SU-DHL-6 (cell line): Measurements from ENCODE around the gene FXYD2.

Experiments used
- H2AFZ ChIP-seq: fragments of 200-600 bp; sonication (generic); 2 replicates; pipeline ENCODE4 v1.6.1; 2014; ENCODE audit warnings: low read depth, mild to moderate bottlenecking, moderate library complexity, mixed read lengths, antibody characterized with exemption, low read length; ENCODE audit not compliant: severe bottlenecking
- H3F3A ChIP-seq: fragments of 200-600 bp; shearing (Covaris generic); 2 replicates; pipeline ENCODE4 v1.6.0; 2016; ENCODE audit warnings: antibody characterized with exemption, mild to moderate bottlenecking; ENCODE audit not compliant: insufficient read depth
- H3K27ac ChIP-seq: fragments of 200-600 bp; sonication (generic); 2 replicates; pipeline ENCODE4 v1.5.1; 2016; ENCODE audit warnings: low read depth, mild to moderate bottlenecking, low read length, moderate library complexity, mixed read lengths
- H3K27me3 ChIP-seq: fragments of 200-600 bp; sonication (generic), shearing (Covaris generic); 2 replicates; pipeline ENCODE4 v1.6.0; 2014; ENCODE audit warnings: mild to moderate bottlenecking, low read length
- H3K36me3 ChIP-seq: fragments of 200-600 bp; sonication (generic); 2 replicates; pipeline ENCODE4 v1.6.1; 2014; ENCODE audit warnings: mild to moderate bottlenecking, low read length, mixed read lengths
- H3K4me2 ChIP-seq: fragments of 300-600, 200-600 bp; shearing (Covaris generic), sonication (generic); 2 replicates; pipeline ENCODE4 v1.6.0; 2014; ENCODE audit warnings: low read length, low read depth, mild to moderate bottlenecking; ENCODE audit not compliant: poor library complexity, severe bottlenecking
- H3K4me3 ChIP-seq: fragments of 200-600 bp; sonication (generic); 2 replicates; pipeline ENCODE4 v1.5.1; 2014; ENCODE audit warnings: antibody characterized with exemption, low read length, mild to moderate bottlenecking, mixed read lengths; ENCODE audit not compliant: insufficient read depth, poor library complexity, severe bottlenecking
- H3K79me2 ChIP-seq: fragments of 200-600 bp; sonication (generic); 2 replicates; pipeline ENCODE4 v1.6.1; 2014; ENCODE audit warnings: mild to moderate bottlenecking, low read length, moderate library complexity; ENCODE audit not compliant: insufficient read depth
- H3K9ac ChIP-seq: fragments of 200-600 bp; sonication (generic); 2 replicates; pipeline ENCODE4 v1.7.0; 2014; ENCODE audit warnings: mild to moderate bottlenecking, low read length
- H3K9me2 ChIP-seq: fragments of 200-600 bp; sonication (generic); replicated peaks from 2 replicates; pipeline ENCODE4 v1.6.1; 2014; ENCODE audit warnings: low read length; ENCODE audit not compliant: insufficient read depth
- H3K9me3 ChIP-seq: fragments of 200-600 bp; sonication (generic); 2 replicates; pipeline ENCODE4 v1.6.1; 2014; ENCODE audit warnings: low read length, mixed read lengths; ENCODE audit not compliant: insufficient read depth
- H4K20me1 ChIP-seq: fragments of 200-600 bp; sonication (generic); 2 replicates; pipeline ENCODE4 v1.6.1; 2014; ENCODE audit warnings: low read depth, mild to moderate bottlenecking, antibody characterized with exemption, low read length, moderate library complexity, mixed read lengths
- EZH2phosphoT487 ChIP-seq: fragments of 200-600 bp; sonication (generic), shearing (Covaris generic); conservative IDR thresholded peaks from 2 replicates; pipeline ENCODE4 v1.6.1; 2018; ENCODE audit warnings: mild to moderate bottlenecking, antibody characterized with exemption, low read length, moderate library complexity, mixed read lengths
- TF ChIP-seq, protein P1 (sequence below): fragments of 200-600 bp; sonication (generic); IDR thresholded peaks from one replicate; pipeline ENCODE4 v1.5.1; 2017; ENCODE audit warnings: antibody characterized with exemption, mild to moderate bottlenecking, low read length, moderate library complexity; ENCODE audit not compliant: insufficient read depth, poor library complexity, severe bottlenecking

Gene FXYD2

DNA sequence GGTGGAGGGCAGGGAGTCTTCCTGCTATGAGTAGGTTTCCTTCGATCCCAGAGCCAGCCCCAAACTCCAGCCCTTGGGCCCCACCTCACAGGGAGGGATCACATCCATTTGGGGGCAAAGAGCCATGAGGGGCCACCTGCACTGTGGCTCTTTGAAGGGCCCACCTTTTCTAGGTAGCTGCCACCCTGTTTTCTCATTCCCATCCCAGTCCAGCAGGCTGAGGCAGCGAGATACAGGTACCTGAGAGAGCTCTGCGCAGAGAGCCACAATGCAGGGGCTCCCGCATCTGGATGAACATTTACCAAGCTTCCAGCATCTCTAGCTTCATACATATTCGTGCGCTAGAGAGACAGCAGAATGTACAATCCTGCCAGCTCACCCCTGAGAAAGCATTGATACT lies 35.6 kb upstream of the FXYD2 start:
- TF ChIP-seq, protein P1, sequence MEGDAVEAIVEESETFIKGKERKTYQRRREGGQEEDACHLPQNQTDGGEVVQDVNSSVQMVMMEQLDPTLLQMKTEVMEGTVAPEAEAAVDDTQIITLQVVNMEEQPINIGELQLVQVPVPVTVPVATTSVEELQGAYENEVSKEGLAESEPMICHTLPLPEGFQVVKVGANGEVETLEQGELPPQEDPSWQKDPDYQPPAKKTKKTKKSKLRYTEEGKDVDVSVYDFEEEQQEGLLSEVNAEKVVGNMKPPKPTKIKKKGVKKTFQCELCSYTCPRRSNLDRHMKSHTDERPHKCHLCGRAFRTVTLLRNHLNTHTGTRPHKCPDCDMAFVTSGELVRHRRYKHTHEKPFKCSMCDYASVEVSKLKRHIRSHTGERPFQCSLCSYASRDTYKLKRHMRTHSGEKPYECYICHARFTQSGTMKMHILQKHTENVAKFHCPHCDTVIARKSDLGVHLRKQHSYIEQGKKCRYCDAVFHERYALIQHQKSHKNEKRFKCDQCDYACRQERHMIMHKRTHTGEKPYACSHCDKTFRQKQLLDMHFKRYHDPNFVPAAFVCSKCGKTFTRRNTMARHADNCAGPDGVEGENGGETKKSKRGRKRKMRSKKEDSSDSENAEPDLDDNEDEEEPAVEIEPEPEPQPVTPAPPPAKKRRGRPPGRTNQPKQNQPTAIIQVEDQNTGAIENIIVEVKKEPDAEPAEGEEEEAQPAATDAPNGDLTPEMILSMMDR: no peak
- TF ChIP-seq EZH2phosphoT487: no peak
- H3K4me3 ChIP-seq: no peak overlapping the region
- no peak overlapping the region for H3K4me2 ChIP-seq
- H3K27ac ChIP-seq: no peak overlapping the region
- no peaks in the 10 kb centered on the region for H3K9me2 ChIP-seq
- no peaks in the 10 kb centered on the region for H3K36me3 ChIP-seq
- no peak overlapping the region for H2AFZ ChIP-seq
- no peaks in the 10 kb centered on the region for H4K20me1 ChIP-seq
- no peaks in the 10 kb centered on the region for H3K79me2 ChIP-seq
- no peak overlapping the region for H3K9ac ChIP-seq
- no peaks in the 10 kb centered on the region for H3F3A ChIP-seq
- H3K9me3 ChIP-seq: no peaks in the 10 kb centered on the region
- H3K27me3 ChIP-seq: no peaks in the 10 kb centered on the region

DNA sequence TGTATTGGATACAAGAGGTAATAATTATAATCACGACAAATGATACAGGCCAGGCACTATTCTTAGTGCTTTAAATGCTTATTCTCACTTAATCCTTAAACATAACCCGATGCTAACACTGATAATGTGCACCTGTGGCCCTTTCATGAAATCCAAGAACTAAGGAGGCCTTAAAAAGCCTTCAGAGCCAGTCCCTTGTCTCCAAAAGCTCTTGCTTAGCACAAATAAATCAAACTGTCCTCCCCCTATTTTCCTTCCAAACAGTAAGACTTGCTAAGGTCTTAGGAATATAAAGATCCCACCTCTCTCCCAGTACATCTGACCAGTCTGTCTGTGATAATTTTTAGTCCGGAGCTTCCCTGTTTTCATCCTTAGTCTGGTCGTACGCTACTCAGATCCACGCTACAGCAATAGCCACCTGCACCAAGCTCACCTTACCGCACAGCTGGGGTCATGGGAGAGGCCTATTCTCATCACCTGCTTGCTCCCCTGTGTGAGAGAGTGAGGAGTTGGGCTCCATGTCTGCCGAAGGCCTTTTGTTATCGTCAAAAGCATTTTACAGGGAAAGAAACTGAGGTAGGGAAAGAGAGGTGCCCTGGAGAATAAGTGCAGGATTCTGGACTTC lies 35.1 kb upstream of the FXYD2 start:
- H3K27ac ChIP-seq: no peak overlapping the region
- no peaks in the 10 kb centered on the region for H3K79me2 ChIP-seq
- H3K9me3 ChIP-seq: no peaks in the 10 kb centered on the region
- no peak overlapping the region for H3K4me2 ChIP-seq
- H3K27me3 ChIP-seq: no peaks in the 10 kb centered on the region
- H3K36me3 ChIP-seq: no peaks in the 10 kb centered on the region
- no peaks in the 10 kb centered on the region for H4K20me1 ChIP-seq
- no peaks in the 10 kb centered on the region for H3F3A ChIP-seq
- H2AFZ ChIP-seq: no peak overlapping the region
- no peak overlapping the region for H3K4me3 ChIP-seq
- no peak overlapping the region for H3K9ac ChIP-seq
- no peaks in the 10 kb centered on the region for H3K9me2 ChIP-seq
- TF ChIP-seq EZH2phosphoT487: no peak
- TF ChIP-seq, protein P1: no peak

DNA sequence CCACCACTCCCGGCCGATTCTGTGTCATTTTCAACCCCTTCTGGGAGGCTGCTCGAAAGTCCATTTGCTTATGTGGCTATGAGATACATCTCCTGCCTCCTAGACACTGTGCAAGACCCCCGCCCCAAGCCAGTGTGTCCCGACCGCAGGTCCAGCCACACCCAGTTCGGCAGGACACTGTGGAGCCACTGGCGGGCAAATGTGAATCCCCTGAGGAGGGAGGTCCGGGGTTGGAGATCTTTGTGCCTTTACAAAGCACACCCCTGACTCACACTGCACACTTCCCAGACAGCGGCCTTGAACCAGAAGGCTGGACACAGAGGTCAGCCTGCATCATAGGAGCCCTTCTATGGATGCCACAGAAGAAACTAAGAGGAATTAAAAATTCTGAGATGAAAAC lies 34.5 kb upstream of the FXYD2 start:
- H3K27me3 ChIP-seq: no peaks in the 10 kb centered on the region
- no peak overlapping the region for H3K4me3 ChIP-seq
- no peak overlapping the region for H3K9ac ChIP-seq
- H3F3A ChIP-seq: no peaks in the 10 kb centered on the region
- no peaks in the 10 kb centered on the region for H3K9me3 ChIP-seq
- no peaks in the 10 kb centered on the region for H3K79me2 ChIP-seq
- TF ChIP-seq, protein P1: no peak
- TF ChIP-seq EZH2phosphoT487: no peak
- no peak overlapping the region for H3K4me2 ChIP-seq
- H3K9me2 ChIP-seq: no peaks in the 10 kb centered on the region
- H4K20me1 ChIP-seq: no peaks in the 10 kb centered on the region
- no peaks in the 10 kb centered on the region for H3K36me3 ChIP-seq
- no peak overlapping the region for H2AFZ ChIP-seq
- no peak overlapping the region for H3K27ac ChIP-seq
